Stomach (tissue), 9 donors: ENCODE results near the gene TPRN. TPM values are rescaled to one million over a fixed set of nuclear protein-coding genes. Genes with fewer than 3 reads are reported as not detected.
A peak's percentile ranks its signal among the peaks of the same experiment; 100 is the strongest.

ENCODE experiments used
- DNase-seq, 2 donors: peaks; one replicate each; pipeline versions ENCODE4 v3.0.0 to v3.0.0-alpha.2; 2013 to 2019
- H3K27ac ChIP-seq, 5 donors: fragments of 200-600 bp in 4 of 5; sonication (generic) in 4 of 5; one replicate each; pipeline ENCODE4 v1.5.1; 2013 to 2019; ENCODE audit warnings: mild to moderate bottlenecking in 1 of 5, moderate library complexity in 1 of 5
- H3K27me3 ChIP-seq, 3 donors: fragments of 200-600 bp; sonication (generic); one replicate each; pipeline ENCODE4 v1.5.1; 2017 to 2019; ENCODE audit warnings: mixed run types in 1 of 3
- H3K36me3 ChIP-seq, 4 donors: fragments of 200-600 bp; sonication (generic); 1 replicate in 3 of 4; 2 replicates in 1 of 4; pipeline ENCODE4 v1.5.1; 2016 to 2019
- H3K4me1 ChIP-seq, 4 donors: fragments of 200-600 bp; sonication (generic); one replicate each; pipeline ENCODE4 v1.5.1; 2016 to 2019
- H3K4me3 ChIP-seq, 4 donors: fragments of 200-600 bp; sonication (generic) in 3 of 4; one replicate each; pipeline ENCODE4 v1.5.1; 2016 to 2019; ENCODE audit warnings: mild to moderate bottlenecking in 1 of 4
- H3K9me3 ChIP-seq, 4 donors: fragments of 200-600 bp; sonication (generic); one replicate each; pipeline ENCODE4 v1.5.1; 2016 to 2019
- EP300 ChIP-seq: sonication (generic); formaldehyde crosslinking; IDR thresholded peaks from one replicate; pipeline ENCODE4 v1.6.1; 2017; ENCODE audit warnings: antibody characterized with exemption
- POLR2A ChIP-seq, 4 donors: fragments of 450-650 bp; IDR thresholded peaks; one replicate each; pipeline ENCODE4 v1.6.1; 2016; ENCODE audit warnings: antibody characterized with exemption in 4 of 4, control low read depth in 2 of 4, mild to moderate bottlenecking in 1 of 4, moderate library complexity in 1 of 4
- POLR2AphosphoS5 ChIP-seq, 3 donors: sonication (generic); formaldehyde crosslinking; IDR thresholded peaks; one replicate each; pipeline ENCODE4 v1.6.1; 2016; ENCODE audit warnings: antibody characterized with exemption in 3 of 3
- WGBS, 5 donors: extraction: QIAGEN DNeasy Blood & Tissue Kit in 3 of 5; methylation state at CpG; one replicate each; pipeline versions ENCODE4 v1.1.5 to v1.1.7; 2013 to 2018; 5-methylcytosine and 5-hydroxymethylcytosine counted together
- intact Hi-C: fragments of 100-400 bp; cut with DNase I; formaldehyde crosslinking; loops from one replicate; pipeline ENCODE4 v1.15.1; 2023; ENCODE audit warnings: low total_unique reads
- polyA plus RNA-seq, 3 donors: library from polyadenylated mRNA; stranded (reverse); fragments of 200-250 nt; gene quantifications; one replicate each; pipeline ENCODE4 v1.2.3, GENCODE V29; 2013
- total RNA-seq, 5 donors: library from RNA; depleted of rRNA; stranded (reverse); fragments of >200 nt; gene quantifications; one replicate each; pipeline versions ENCODE4 v1.1.0 to v1.2.3, GENCODE V29; 2014 to 2016
- TF ChIP-seq, protein P1 (sequence below), 7 experiments: fragments of 450-650 bp in 4 of 7; fragments of 200-600 bp in 3 of 7; sonication (generic) in 3 of 7; IDR thresholded peaks; one replicate each; pipeline ENCODE4 v1.5.1; 2016 to 2019; ENCODE audit warnings: antibody characterized with exemption in 7 of 7, control low read depth in 2 of 7, mild to moderate bottlenecking in 1 of 7
- donor health status: healthy with polysubstance abuse.
- donor health status: Bipolar disorder and iron deficiency.
- donor health status: healthy.

The TPRN gene
- total and polyA plus RNA-seq, 8 donors = 8.8 to 161 (median 24.6) TPM

GRCh38 chr9:137218212-137218753 is 17.7 kb upstream of the TPRN start:
- peaks cover 0 to 14% (median 0%) of the 10 kb centered on the region in 3 donors for H3K27me3 ChIP-seq
- 45 to 73% (median 50%) methylated on average over 7 to 30 of the region's 30 CpGs for WGBS, 5 donors
- H3K4me1 ChIP-seq = peaks cover 34 to 65% (median 63%) of the 10 kb centered on the region in 4 donors
- H3K27ac ChIP-seq = peak overlapping the region; percentile 87 to 91 (median 89)
- peak overlapping the region; percentile 36 to 46 (median 42) for H3K4me3 ChIP-seq
- H3K36me3 ChIP-seq = peaks cover 10 to 34% (median 19%) of the 10 kb centered on the region in 4 donors
- no peaks in the 10 kb centered on the region for H3K9me3 ChIP-seq
- no peak for TF ChIP-seq POLR2AphosphoS5 (IDR thresholded peaks at IDR 0.05)
- TF ChIP-seq, protein P1, sequence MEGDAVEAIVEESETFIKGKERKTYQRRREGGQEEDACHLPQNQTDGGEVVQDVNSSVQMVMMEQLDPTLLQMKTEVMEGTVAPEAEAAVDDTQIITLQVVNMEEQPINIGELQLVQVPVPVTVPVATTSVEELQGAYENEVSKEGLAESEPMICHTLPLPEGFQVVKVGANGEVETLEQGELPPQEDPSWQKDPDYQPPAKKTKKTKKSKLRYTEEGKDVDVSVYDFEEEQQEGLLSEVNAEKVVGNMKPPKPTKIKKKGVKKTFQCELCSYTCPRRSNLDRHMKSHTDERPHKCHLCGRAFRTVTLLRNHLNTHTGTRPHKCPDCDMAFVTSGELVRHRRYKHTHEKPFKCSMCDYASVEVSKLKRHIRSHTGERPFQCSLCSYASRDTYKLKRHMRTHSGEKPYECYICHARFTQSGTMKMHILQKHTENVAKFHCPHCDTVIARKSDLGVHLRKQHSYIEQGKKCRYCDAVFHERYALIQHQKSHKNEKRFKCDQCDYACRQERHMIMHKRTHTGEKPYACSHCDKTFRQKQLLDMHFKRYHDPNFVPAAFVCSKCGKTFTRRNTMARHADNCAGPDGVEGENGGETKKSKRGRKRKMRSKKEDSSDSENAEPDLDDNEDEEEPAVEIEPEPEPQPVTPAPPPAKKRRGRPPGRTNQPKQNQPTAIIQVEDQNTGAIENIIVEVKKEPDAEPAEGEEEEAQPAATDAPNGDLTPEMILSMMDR (IDR thresholded peaks at IDR 0.05) = no peak
- TF ChIP-seq POLR2A (IDR thresholded peaks at IDR 0.05) = no peak
- TF ChIP-seq EP300 = no peak
- intact Hi-C loops = no loop called here
- no peak for DNase-seq

- Histone ChIP-seq H3K27me3 (peaks cover 0 to 12% (median 0%) of the 10 kb centered on the region in 3 donors), H3K4me1 (peaks cover 27 to 59% (median 56%) of the 10 kb centered on the region in 4 donors), H3K9me3 (no peaks in the 10 kb centered on the region), H3K4me3 (peak overlapping the region; percentile 36 to 46 (median 42)), H3K27ac (peak overlapping the region; percentile 87 to 91 (median 89)), H3K36me3 (peaks cover 10 to 41% (median 19%) of the 10 kb centered on the region in 4 donors)
- WGBS, 5 donors = 27 to 48% (median 31%) methylated on average over 31 to 36 of the region's 36 CpGs
- peak; percentile 93 to 95 for DNase-seq
- intact Hi-C loops = no loop called here
- TF ChIP-seq EP300 (no peak), POLR2A (IDR thresholded peaks at IDR 0.05) (peak in 1 of 4 donors; percentile 85), POLR2AphosphoS5 (IDR thresholded peaks at IDR 0.05) (peak in 2 of 3 donors; percentile 91 to 96)
- TF ChIP-seq, protein P1 (IDR thresholded peaks at IDR 0.05) = no peak
Observed at GRCh38 chr9:137217276-137218211, 17.0 kb upstream of the TPRN start.

- Histone ChIP-seq H3K27ac (peak overlapping the region; percentile 87 to 91 (median 89)), H3K4me3 (peak overlapping the region in 1 of 4 donors; percentile 45), H3K27me3 (peaks cover 0 to 5% (median 0%) of the 10 kb centered on the region in 3 donors), H3K4me1 (peaks cover 19 to 51% (median 48%) of the 10 kb centered on the region in 4 donors), H3K9me3 (no peaks in the 10 kb centered on the region), H3K36me3 (peaks cover 10 to 42% (median 19%) of the 10 kb centered on the region in 4 donors)
- no peak for DNase-seq
- intact Hi-C loops = no loop called here
- 88 to 95% (median 93%) methylated on average over 18 to 30 of the region's 30 CpGs for WGBS, 5 donors
- TF ChIP-seq EP300 = no peak
- no peak for TF ChIP-seq POLR2A (IDR thresholded peaks at IDR 0.05)
Observed at GRCh38 chr9:137216188-137216965, 15.8 kb upstream of the TPRN start.

- no peak for DNase-seq
- WGBS, 5 donors = 92 to 95% (median 94%) methylated on average over 18 to 22 of the region's 22 CpGs
- Histone ChIP-seq H3K4me3 (no peak overlapping the region), H3K27me3 (no peaks in the 10 kb centered on the region), H3K4me1 (peaks cover 14 to 41% (median 39%) of the 10 kb centered on the region in 4 donors), H3K36me3 (peaks cover 10 to 45% (median 22%) of the 10 kb centered on the region in 4 donors), H3K9me3 (no peaks in the 10 kb centered on the region), H3K27ac (no peak overlapping the region)
- intact Hi-C loops = no loop called here
- TF ChIP-seq, protein P1 (IDR thresholded peaks at IDR 0.05) = no peak
- TF ChIP-seq EP300 (no peak), POLR2A (IDR thresholded peaks at IDR 0.05) (no peak)
Observed at GRCh38 chr9:137215196-137215986, 14.8 kb upstream of the TPRN start.
